ENCODE measurements around the gene GALNT12. TPM values are rescaled to one million over a fixed set of nuclear protein-coding genes. Genes with fewer than 3 reads are reported as not detected.

GALNT12 gene
- total RNA-seq, 1 donor from 2014 or later = 1.7 TPM

- peaks cover 3% of the 10 kb centered on the region for H3K36me3 ChIP-seq (ENCODE audit: insufficient read depth, low read length)
- peaks cover 3% of the 10 kb centered on the region for H3K27me3 Mint-ChIP-seq (ENCODE audit: low read depth, unreplicated experiment)
Measured at GRCh38 chr9:98775831-98776441, 31.5 kb upstream of the GALNT12 start.

GRCh38 chr9:98777618-98778017, 29.9 kb upstream of the GALNT12 start:
- DNase-seq (ENCODE audit: low read depth) (no peak), FAIRE-seq (no peak)
- H3K4me1 ChIP-seq (ENCODE audit: insufficient read depth, low read length) = no peaks in the 10 kb centered on the region
- H3K79me2 ChIP-seq (ENCODE audit: insufficient read depth, low read length) = no peaks in the 10 kb centered on the region
- peaks cover 3% of the 10 kb centered on the region for H3K36me3 ChIP-seq (ENCODE audit: insufficient read depth, low read length)
- H3K4me2 ChIP-seq (ENCODE audit: low read length) = no peak overlapping the region
- no peak overlapping the region for H3K4me3 Mint-ChIP-seq (ENCODE audit: unreplicated experiment)
- H4K20me1 ChIP-seq (ENCODE audit: insufficient read depth, low read length) = peaks cover 3% of the 10 kb centered on the region
- no peaks in the 10 kb centered on the region for H3K9me3 Mint-ChIP-seq (ENCODE audit: unreplicated experiment)
- no peak overlapping the region for H3K27ac Mint-ChIP-seq (ENCODE audit: unreplicated experiment)
- H3K9me3 ChIP-seq (ENCODE audit: insufficient read depth, low read depth, low read length) = no peaks in the 10 kb centered on the region
- no peaks in the 10 kb centered on the region for H3K27me3 ChIP-seq (ENCODE audit: insufficient read depth, low read length)
- no peak overlapping the region for H3K27ac ChIP-seq (ENCODE audit: low read depth, low read length)
- no peak overlapping the region for H3K9ac ChIP-seq (ENCODE audit: low read length)
- no peak overlapping the region for H3K4me3 ChIP-seq (ENCODE audit: insufficient read depth, low read depth, low read length)
- no peak overlapping the region for H2AFZ ChIP-seq (ENCODE audit: low read depth, low read length)
- H3K27me3 Mint-ChIP-seq (ENCODE audit: low read depth, unreplicated experiment) = peaks cover 2% of the 10 kb centered on the region
- TF ChIP-seq, protein P1, sequence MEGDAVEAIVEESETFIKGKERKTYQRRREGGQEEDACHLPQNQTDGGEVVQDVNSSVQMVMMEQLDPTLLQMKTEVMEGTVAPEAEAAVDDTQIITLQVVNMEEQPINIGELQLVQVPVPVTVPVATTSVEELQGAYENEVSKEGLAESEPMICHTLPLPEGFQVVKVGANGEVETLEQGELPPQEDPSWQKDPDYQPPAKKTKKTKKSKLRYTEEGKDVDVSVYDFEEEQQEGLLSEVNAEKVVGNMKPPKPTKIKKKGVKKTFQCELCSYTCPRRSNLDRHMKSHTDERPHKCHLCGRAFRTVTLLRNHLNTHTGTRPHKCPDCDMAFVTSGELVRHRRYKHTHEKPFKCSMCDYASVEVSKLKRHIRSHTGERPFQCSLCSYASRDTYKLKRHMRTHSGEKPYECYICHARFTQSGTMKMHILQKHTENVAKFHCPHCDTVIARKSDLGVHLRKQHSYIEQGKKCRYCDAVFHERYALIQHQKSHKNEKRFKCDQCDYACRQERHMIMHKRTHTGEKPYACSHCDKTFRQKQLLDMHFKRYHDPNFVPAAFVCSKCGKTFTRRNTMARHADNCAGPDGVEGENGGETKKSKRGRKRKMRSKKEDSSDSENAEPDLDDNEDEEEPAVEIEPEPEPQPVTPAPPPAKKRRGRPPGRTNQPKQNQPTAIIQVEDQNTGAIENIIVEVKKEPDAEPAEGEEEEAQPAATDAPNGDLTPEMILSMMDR (IDR thresholded peaks at IDR 0.05; ENCODE audit: insufficient read depth, low read depth, low read length) = no peak
- TF ChIP-seq EZH2 (IDR thresholded peaks at IDR 0.05; ENCODE audit: insufficient read depth, low read length) = no peak
- H3K36me3 Mint-ChIP-seq (ENCODE audit: low read depth, unreplicated experiment) = peaks cover 15% of the 10 kb centered on the region
- H3K4me1 Mint-ChIP-seq (ENCODE audit: low read depth, unreplicated experiment) = peaks cover 10% of the 10 kb centered on the region

More at GRCh38 chr9:98775831-98776441, 31.5 kb upstream of the GALNT12 start:
- H3K4me3 Mint-ChIP-seq (ENCODE audit: unreplicated experiment) = no peak overlapping the region
- H3K36me3 Mint-ChIP-seq (ENCODE audit: low read depth, unreplicated experiment) = peaks cover 20% of the 10 kb centered on the region
- Histone ChIP-seq H2AFZ (ENCODE audit: low read depth, low read length) (no peak overlapping the region), H3K4me2 (ENCODE audit: low read length) (no peak overlapping the region), H3K4me1 (ENCODE audit: insufficient read depth, low read length) (no peaks in the 10 kb centered on the region), H3K79me2 (ENCODE audit: insufficient read depth, low read length) (no peaks in the 10 kb centered on the region), H3K27ac (ENCODE audit: low read depth, low read length) (no peak overlapping the region), H3K9me3 (ENCODE audit: insufficient read depth, low read depth, low read length) (no peaks in the 10 kb centered on the region), H3K27me3 (ENCODE audit: insufficient read depth, low read length) (no peaks in the 10 kb centered on the region), H4K20me1 (ENCODE audit: insufficient read depth, low read length) (peaks cover 3% of the 10 kb centered on the region), H3K9ac (ENCODE audit: low read length) (no peak overlapping the region), H3K4me3 (ENCODE audit: insufficient read depth, low read depth, low read length) (no peak overlapping the region)
- FAIRE-seq = peak; percentile 64
- H3K4me1 Mint-ChIP-seq (ENCODE audit: low read depth, unreplicated experiment) = peaks cover 10% of the 10 kb centered on the region
- TF ChIP-seq EZH2 (IDR thresholded peaks at IDR 0.05; ENCODE audit: insufficient read depth, low read length) = no peak
- TF ChIP-seq, protein P1 (IDR thresholded peaks at IDR 0.05; ENCODE audit: insufficient read depth, low read depth, low read length) = peak; percentile 75
- no peak overlapping the region for H3K27ac Mint-ChIP-seq (ENCODE audit: unreplicated experiment)
- no peaks in the 10 kb centered on the region for H3K9me3 Mint-ChIP-seq (ENCODE audit: unreplicated experiment)
- DNase-seq (ENCODE audit: low read depth) = peak; percentile 42

- Histone ChIP-seq H3K9ac (ENCODE audit: low read length) (no peak overlapping the region), H3K4me3 (ENCODE audit: insufficient read depth, low read depth, low read length) (no peak overlapping the region), H3K79me2 (ENCODE audit: insufficient read depth, low read length) (no peaks in the 10 kb centered on the region), H3K9me3 (ENCODE audit: insufficient read depth, low read depth, low read length) (no peaks in the 10 kb centered on the region), H4K20me1 (ENCODE audit: insufficient read depth, low read length) (peaks cover 3% of the 10 kb centered on the region), H3K4me2 (ENCODE audit: low read length) (no peak overlapping the region), H3K27me3 (ENCODE audit: insufficient read depth, low read length) (no peaks in the 10 kb centered on the region), H2AFZ (ENCODE audit: low read depth, low read length) (no peak overlapping the region), H3K27ac (ENCODE audit: low read depth, low read length) (no peak overlapping the region), H3K4me1 (ENCODE audit: insufficient read depth, low read length) (no peaks in the 10 kb centered on the region), H3K36me3 (ENCODE audit: insufficient read depth, low read length) (peaks cover 3% of the 10 kb centered on the region)
- peaks cover 10% of the 10 kb centered on the region for H3K4me1 Mint-ChIP-seq (ENCODE audit: low read depth, unreplicated experiment)
- peaks cover 11% of the 10 kb centered on the region for H3K36me3 Mint-ChIP-seq (ENCODE audit: low read depth, unreplicated experiment)
- TF ChIP-seq, protein P1 (IDR thresholded peaks at IDR 0.05; ENCODE audit: insufficient read depth, low read depth, low read length) = no peak
- no peak for TF ChIP-seq EZH2 (IDR thresholded peaks at IDR 0.05; ENCODE audit: insufficient read depth, low read length)
- H3K4me3 Mint-ChIP-seq (ENCODE audit: unreplicated experiment) = no peak overlapping the region
- H3K27me3 Mint-ChIP-seq (ENCODE audit: low read depth, unreplicated experiment) = no peaks in the 10 kb centered on the region
- DNase-seq (ENCODE audit: low read depth) (no peak), FAIRE-seq (no peak)
- no peak overlapping the region for H3K27ac Mint-ChIP-seq (ENCODE audit: unreplicated experiment)
- no peaks in the 10 kb centered on the region for H3K9me3 Mint-ChIP-seq (ENCODE audit: unreplicated experiment)
Measured at GRCh38 chr9:98778251-98778650, 29.2 kb upstream of the GALNT12 start.
